Sigmoid colon (tissue), 7 donors: ENCODE results near the gene CPN2. TPM values are rescaled to one million over a fixed set of nuclear protein-coding genes. Genes with fewer than 3 reads are reported as not detected.

Source experiments
- DNase-seq: peaks from one replicate; pipeline ENCODE4 v3.0.0-alpha.2; 2019
- H3K27ac ChIP-seq, 4 donors: fragments of 200-600 bp; sonication (generic); one replicate each; pipeline ENCODE4 v1.5.1; 2016 to 2019; ENCODE audit warnings: mild to moderate bottlenecking in 1 of 4
- H3K27me3 ChIP-seq, 3 donors: fragments of 200-600 bp; sonication (generic); one replicate each; pipeline ENCODE4 v1.5.1; 2019; ENCODE audit warnings: mild to moderate bottlenecking in 1 of 3
- H3K36me3 ChIP-seq, 4 donors: fragments of 200-600 bp; sonication (generic); one replicate each; pipeline ENCODE4 v1.5.1; 2016 to 2019
- H3K4me1 ChIP-seq, 4 donors: fragments of 200-600 bp; sonication (generic); one replicate each; pipeline ENCODE4 v1.5.1; 2017 to 2019
- H3K4me3 ChIP-seq, 4 donors: fragments of 200-600 bp; sonication (generic); one replicate each; pipeline ENCODE4 v1.5.1; 2017 to 2019; ENCODE audit warnings: mild to moderate bottlenecking in 2 of 4, moderate library complexity in 1 of 4
- H3K9me3 ChIP-seq, 4 donors: fragments of 200-600 bp in 3 of 4; sonication (generic) in 3 of 4; one replicate each; pipeline versions ENCODE4 v1.5.1 to v1.6.1; 2013 to 2019
- EP300 ChIP-seq, 4 donors: sonication (generic); formaldehyde crosslinking; IDR thresholded peaks; one replicate each; pipeline ENCODE4 v1.6.1; 2017; ENCODE audit warnings: antibody characterized with exemption in 4 of 4
- POLR2A ChIP-seq, 2 donors: fragments of 450-650 bp; IDR thresholded peaks; one replicate each; pipeline ENCODE4 v1.6.1; 2016; ENCODE audit warnings: antibody characterized with exemption in 2 of 2, mild to moderate bottlenecking in 2 of 2, moderate library complexity in 2 of 2
- POLR2AphosphoS5 ChIP-seq, 4 donors: sonication (generic); formaldehyde crosslinking; IDR thresholded peaks; one replicate each; pipeline ENCODE4 v1.6.1; 2017; ENCODE audit warnings: antibody characterized with exemption in 4 of 4
- WGBS, 2 donors: extraction: QIAGEN DNeasy Blood & Tissue Kit; methylation state at CpG; one replicate each; pipeline ENCODE4 v1.1.7; 2013; 5-methylcytosine and 5-hydroxymethylcytosine counted together
- intact Hi-C: fragments of 100-400 bp; cut with DNase I; formaldehyde crosslinking; loops from one replicate; pipeline ENCODE4 v1.15.1; 2023
- polyA plus RNA-seq, 3 donors: library from polyadenylated mRNA; stranded (reverse); fragments of 200-250 nt; gene quantifications; one replicate each; pipeline ENCODE4 v1.2.3, GENCODE V29; 2013
- total RNA-seq, 4 donors: library from RNA; depleted of rRNA; stranded (reverse); fragments of >200 nt; gene quantifications; one replicate each; pipeline ENCODE4 v1.1.0, GENCODE V29; 2016
- TF ChIP-seq, protein P1 (sequence below), 4 experiments: fragments of 450-650 bp in 3 of 4; fragments of 200-600 bp in 1 of 4; IDR thresholded peaks; one replicate each; pipeline ENCODE4 v1.5.1; 2016 to 2019; ENCODE audit warnings: antibody characterized with exemption in 4 of 4, mild to moderate bottlenecking in 3 of 4, moderate library complexity in 2 of 4
- donor health status: healthy with polysubstance abuse.
- donor health status: Bipolar disorder and iron deficiency.
- donor health status: healthy.

The CPN2 gene
- total and polyA plus RNA-seq, 7 donors, result 0.01 TPM; not detected in 6

DNA sequence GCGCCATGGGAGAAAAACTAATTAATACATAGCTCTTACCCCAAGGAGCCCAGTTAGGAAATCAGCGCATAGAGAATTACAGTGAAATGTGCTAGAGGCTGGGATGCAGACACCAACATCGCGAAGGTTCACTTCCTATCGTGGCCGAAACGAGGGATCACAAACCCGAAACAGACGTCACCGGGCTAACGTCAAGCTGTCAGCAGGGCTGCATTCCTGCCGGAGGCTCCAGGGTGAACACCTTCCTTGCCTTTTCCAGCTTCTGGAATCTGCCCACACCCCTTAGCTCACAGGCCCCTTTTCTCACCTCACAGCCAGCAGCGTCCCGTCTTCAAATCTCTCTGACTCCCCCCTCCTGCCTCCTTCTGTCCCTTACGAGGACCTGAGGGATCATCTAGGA lies 34.9 kb upstream of the CPN2 start:
- Histone ChIP-seq H3K27me3 (no peaks in the 10 kb centered on the region), H3K27ac (no peak overlapping the region), H3K4me3 (no peak overlapping the region), H3K36me3 (no peaks in the 10 kb centered on the region), H3K9me3 (peaks cover 0 to 4% (median 0%) of the 10 kb centered on the region in 4 donors), H3K4me1 (peaks cover 0 to 6% (median 3%) of the 10 kb centered on the region in 4 donors)
- TF ChIP-seq POLR2A (IDR thresholded peaks at IDR 0.05) (no peak), POLR2AphosphoS5 (IDR thresholded peaks at IDR 0.05) (no peak), EP300 (IDR thresholded peaks at IDR 0.05) (no peak)
- WGBS, 2 donors, result 89 to 90% methylated on average over 15 of the region's 15 CpGs
- intact Hi-C loops, result no loop called here
- DNase-seq, result no peak

DNA sequence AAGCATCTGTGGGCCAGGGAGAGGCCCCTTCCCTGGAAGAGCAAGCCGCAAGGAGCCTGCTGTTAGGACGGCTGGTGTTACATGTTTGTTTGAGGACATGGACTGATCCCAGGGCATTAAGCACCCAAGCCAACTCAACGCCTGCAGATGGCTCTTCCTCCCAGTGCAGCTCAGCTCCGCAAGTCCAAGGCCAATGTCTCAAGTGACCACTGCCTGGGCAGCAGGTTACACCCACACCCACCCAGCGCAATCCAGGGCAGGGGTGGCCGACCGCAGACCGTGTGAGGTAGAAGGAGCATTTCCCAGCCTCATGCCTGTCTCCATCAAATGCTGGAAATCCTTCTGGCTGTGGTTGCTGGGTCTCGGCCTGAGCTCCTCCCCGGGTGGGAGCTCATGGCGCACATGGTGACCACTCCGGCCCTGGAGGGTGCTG lies 33.5 kb upstream of the CPN2 start:
- Histone ChIP-seq H3K4me3 (no peak overlapping the region), H3K36me3 (no peaks in the 10 kb centered on the region), H3K9me3 (no peaks in the 10 kb centered on the region), H3K4me1 (peaks cover 0 to 6% (median 3%) of the 10 kb centered on the region in 4 donors), H3K27me3 (no peaks in the 10 kb centered on the region), H3K27ac (no peak overlapping the region)
- intact Hi-C loops, result no loop called here
- TF ChIP-seq, protein P1, sequence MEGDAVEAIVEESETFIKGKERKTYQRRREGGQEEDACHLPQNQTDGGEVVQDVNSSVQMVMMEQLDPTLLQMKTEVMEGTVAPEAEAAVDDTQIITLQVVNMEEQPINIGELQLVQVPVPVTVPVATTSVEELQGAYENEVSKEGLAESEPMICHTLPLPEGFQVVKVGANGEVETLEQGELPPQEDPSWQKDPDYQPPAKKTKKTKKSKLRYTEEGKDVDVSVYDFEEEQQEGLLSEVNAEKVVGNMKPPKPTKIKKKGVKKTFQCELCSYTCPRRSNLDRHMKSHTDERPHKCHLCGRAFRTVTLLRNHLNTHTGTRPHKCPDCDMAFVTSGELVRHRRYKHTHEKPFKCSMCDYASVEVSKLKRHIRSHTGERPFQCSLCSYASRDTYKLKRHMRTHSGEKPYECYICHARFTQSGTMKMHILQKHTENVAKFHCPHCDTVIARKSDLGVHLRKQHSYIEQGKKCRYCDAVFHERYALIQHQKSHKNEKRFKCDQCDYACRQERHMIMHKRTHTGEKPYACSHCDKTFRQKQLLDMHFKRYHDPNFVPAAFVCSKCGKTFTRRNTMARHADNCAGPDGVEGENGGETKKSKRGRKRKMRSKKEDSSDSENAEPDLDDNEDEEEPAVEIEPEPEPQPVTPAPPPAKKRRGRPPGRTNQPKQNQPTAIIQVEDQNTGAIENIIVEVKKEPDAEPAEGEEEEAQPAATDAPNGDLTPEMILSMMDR (IDR thresholded peaks at IDR 0.05), result no peak
- TF ChIP-seq POLR2AphosphoS5 (IDR thresholded peaks at IDR 0.05), result no peak
- no peak for TF ChIP-seq EP300 (IDR thresholded peaks at IDR 0.05)
- no peak for TF ChIP-seq POLR2A (IDR thresholded peaks at IDR 0.05)
- DNase-seq, result no peak
- 93 to 95% methylated on average over 12 of the region's 12 CpGs for WGBS, 2 donors

DNA sequence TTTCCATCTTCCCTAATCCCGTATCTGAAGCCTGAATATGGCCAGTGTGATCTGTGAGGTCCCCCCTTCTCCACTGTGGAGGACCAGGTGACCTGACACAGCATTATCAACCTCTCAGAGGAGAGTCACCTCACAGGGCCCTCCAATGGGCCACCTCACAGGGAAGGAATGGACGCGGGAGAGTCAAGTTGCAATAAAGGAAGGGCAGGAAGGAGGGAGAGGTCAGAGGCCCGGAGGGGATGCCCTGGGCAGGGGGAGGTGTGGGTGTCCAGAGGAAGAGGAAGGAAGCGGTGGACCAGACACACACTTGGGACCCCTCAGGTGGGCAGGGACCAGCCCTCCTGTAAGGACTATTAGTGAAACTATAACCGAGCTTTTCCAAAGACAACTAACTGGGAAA lies 33.0 kb upstream of the CPN2 start:
- 77 to 89% methylated on average over 6 of the region's 6 CpGs for WGBS, 2 donors
- Histone ChIP-seq H3K4me3 (no peak overlapping the region), H3K4me1 (peaks cover 0 to 6% (median 3%) of the 10 kb centered on the region in 4 donors), H3K9me3 (no peaks in the 10 kb centered on the region), H3K36me3 (no peaks in the 10 kb centered on the region), H3K27me3 (no peaks in the 10 kb centered on the region), H3K27ac (no peak overlapping the region)
- intact Hi-C loops, result no loop called here
- no peak for DNase-seq
- no peak for TF ChIP-seq EP300 (IDR thresholded peaks at IDR 0.05)
- TF ChIP-seq POLR2A (IDR thresholded peaks at IDR 0.05), result no peak
- TF ChIP-seq POLR2AphosphoS5 (IDR thresholded peaks at IDR 0.05), result no peak
- TF ChIP-seq, protein P1 (IDR thresholded peaks at IDR 0.05), result no peak

DNA sequence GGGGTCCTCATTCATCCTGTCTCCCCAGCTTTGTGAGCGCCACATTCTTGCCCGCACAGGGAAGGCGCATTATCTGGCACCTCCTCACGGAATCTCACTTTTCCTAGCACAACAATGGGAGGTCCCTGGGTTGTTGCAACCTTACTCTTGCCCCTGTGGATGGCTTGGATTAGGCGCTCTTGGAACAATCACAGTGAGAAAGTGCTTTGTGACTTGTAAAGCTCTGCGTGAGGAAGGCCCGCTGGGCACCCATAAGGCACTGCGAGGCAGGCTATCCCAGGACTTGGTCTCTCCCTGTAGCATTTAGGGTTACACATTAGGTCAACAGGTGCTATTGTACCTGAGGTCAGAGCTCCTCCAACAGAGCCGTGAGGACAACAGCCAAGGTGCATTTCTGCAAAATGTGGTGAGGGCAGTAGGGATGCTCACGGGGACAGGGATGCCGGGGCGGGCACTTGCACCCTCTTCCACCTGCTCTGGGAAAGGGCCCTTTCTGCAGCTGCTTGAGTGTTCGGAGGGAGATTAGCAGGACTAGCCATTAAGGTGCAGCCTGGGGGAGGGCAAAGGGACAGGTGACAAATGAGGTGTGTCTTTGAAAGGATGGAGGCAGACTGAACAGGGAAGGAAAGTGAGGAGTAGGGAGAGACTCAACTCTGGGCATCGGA lies 32.3 kb upstream of the CPN2 start:
- H3K4me3 ChIP-seq, result no peak overlapping the region
- intact Hi-C loops, result no loop called here
- no peak for DNase-seq
- TF ChIP-seq EP300 (IDR thresholded peaks at IDR 0.05) (no peak), POLR2AphosphoS5 (IDR thresholded peaks at IDR 0.05) (no peak), POLR2A (IDR thresholded peaks at IDR 0.05) (no peak)
- TF ChIP-seq, protein P1 (IDR thresholded peaks at IDR 0.05), result no peak
- WGBS, 2 donors, result 92% methylated on average over 14 of the region's 14 CpGs
- H3K27me3 ChIP-seq, result peaks cover 0 to 4% (median 0%) of the 10 kb centered on the region in 3 donors
- H3K27ac ChIP-seq, result no peak overlapping the region
- H3K36me3 ChIP-seq, result no peaks in the 10 kb centered on the region
- H3K4me1 ChIP-seq, result peaks cover 0 to 6% (median 3%) of the 10 kb centered on the region in 4 donors
- no peaks in the 10 kb centered on the region for H3K9me3 ChIP-seq

DNA sequence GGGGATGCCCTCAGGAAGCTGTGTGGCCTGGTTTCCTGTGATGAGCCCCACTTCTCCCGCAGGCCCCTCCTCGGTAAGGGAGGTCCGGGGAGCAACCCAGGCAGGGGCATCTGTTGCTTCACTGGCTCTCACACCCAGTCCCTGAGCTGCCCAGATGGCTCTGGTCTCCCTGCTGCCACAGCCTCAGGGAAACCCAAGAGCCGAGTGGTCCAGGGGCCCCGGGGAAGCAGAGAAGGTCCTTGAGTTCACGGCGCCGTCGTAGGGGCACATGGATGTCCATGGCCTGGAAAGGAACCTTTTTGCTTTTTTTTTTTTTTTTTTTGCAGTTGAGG lies 31.7 kb upstream of the CPN2 start:
- Histone ChIP-seq H3K36me3 (no peaks in the 10 kb centered on the region), H3K4me1 (peaks cover 0 to 6% (median 3%) of the 10 kb centered on the region in 4 donors), H3K27me3 (peaks cover 0 to 5% (median 0%) of the 10 kb centered on the region in 3 donors), H3K27ac (no peak overlapping the region), H3K4me3 (no peak overlapping the region), H3K9me3 (no peaks in the 10 kb centered on the region)
- WGBS, 2 donors, result 76 to 89% methylated on average over 9 of the region's 9 CpGs
- intact Hi-C loops, result no loop called here
- DNase-seq, result no peak
- TF ChIP-seq POLR2A (IDR thresholded peaks at IDR 0.05), result no peak
- no peak for TF ChIP-seq EP300 (IDR thresholded peaks at IDR 0.05)
- TF ChIP-seq, protein P1 (IDR thresholded peaks at IDR 0.05), result no peak
- no peak for TF ChIP-seq POLR2AphosphoS5 (IDR thresholded peaks at IDR 0.05)
